DOHH2 (cell line): Measurements from ENCODE around the gene SLC30A4.

ENCODE experiments used
- CTCF ChIP-seq: fragments of 200-600 bp; sonication (generic); IDR thresholded peaks from one replicate; pipeline ENCODE4 v1.5.1; 2014; ENCODE audit warnings: antibody characterized with exemption, mild to moderate bottlenecking, low read depth, low read length; ENCODE audit not compliant: poor library complexity, severe bottlenecking
- EZH2phosphoT487 ChIP-seq: fragments of 200-600 bp; sonication (generic); IDR thresholded peaks from 2 replicates; pipeline ENCODE4 v1.6.1; 2017; ENCODE audit warnings: borderline replicate concordance, mild to moderate bottlenecking, antibody characterized with exemption, low read length, moderate library complexity, mixed read lengths

GRCh38 chr15:45481135-45481534 is 41.4 kb downstream of the SLC30A4 start:
- no peak for TF ChIP-seq CTCF
- no peak for TF ChIP-seq EZH2phosphoT487
